Heart left ventricle (tissue), 16 donors: ENCODE results near the gene TNRC6A. TPM values are rescaled to one million over a fixed set of nuclear protein-coding genes. Genes with fewer than 3 reads are reported as not detected.

ENCODE experiments used
- ATAC-seq, 4 donors: fragments of 200-7000 bp; cut with Tn5 transposase; one replicate each; pipeline ENCODE4 v1.9.1; 2020 to 2022; ENCODE audit warnings: moderate library complexity in 4 of 4, mild to moderate bottlenecking in 3 of 4, moderate number of reproducible peaks in 1 of 4
- DNase-seq, 5 donors: peaks; one replicate each; pipeline ENCODE4 v3.0.0-alpha.2; 2020
- H3K27ac ChIP-seq, 12 donors: fragments of 200-600 bp; sonication (generic) in 4 of 12; one replicate each; pipeline versions ENCODE4 v1.5.0 to v1.8.0; 2016 to 2022; ENCODE audit warnings: mild to moderate bottlenecking in 2 of 12
- H3K27me3 ChIP-seq, 9 donors: fragments of 200-600 bp; sonication (generic) in 2 of 9; one replicate each; pipeline versions ENCODE4 v1.5.1 to v1.8.0; 2016 to 2022; ENCODE audit warnings: mild to moderate bottlenecking in 3 of 9
- H3K36me3 ChIP-seq, 9 donors: fragments of 200-600 bp; sonication (generic) in 2 of 9; one replicate each; pipeline versions ENCODE4 v1.5.0 to v1.8.0; 2018 to 2022; ENCODE audit warnings: mild to moderate bottlenecking in 2 of 9
- H3K4me1 ChIP-seq, 12 donors: fragments of 200-600 bp; sonication (generic) in 4 of 12; one replicate each; pipeline versions ENCODE4 v1.5.0 to v1.8.0; 2016 to 2022; ENCODE audit warnings: mild to moderate bottlenecking in 3 of 12
- H3K4me3 ChIP-seq, 12 donors: fragments of 200-600 bp; sonication (generic) in 4 of 12; one replicate each; pipeline versions ENCODE4 v1.5.0 to v1.8.0; 2017 to 2022; ENCODE audit warnings: mild to moderate bottlenecking in 9 of 12, moderate library complexity in 4 of 12
- H3K9me3 ChIP-seq, 12 donors: fragments of 200-600 bp; sonication (generic) in 4 of 12; one replicate each; pipeline versions ENCODE4 v1.5.0 to v1.8.0; 2016 to 2022; ENCODE audit warnings: mild to moderate bottlenecking in 1 of 12
- CTCF ChIP-seq, 12 donors: fragments of 200-600 bp; sonication (generic) in 4 of 12; IDR thresholded peaks; one replicate each; pipeline versions ENCODE4 v1.5.0 to v1.8.0; 2018 to 2022; ENCODE audit warnings: antibody characterized with exemption in 12 of 12, mild to moderate bottlenecking in 5 of 12
- POLR2A ChIP-seq, 2 donors: fragments of 450-650 bp; IDR thresholded peaks; one replicate each; pipeline ENCODE4 v1.6.1; 2017; ENCODE audit warnings: antibody characterized with exemption in 2 of 2, mild to moderate bottlenecking in 2 of 2, moderate library complexity in 2 of 2
- WGBS, 4 donors: extraction: QIAGEN DNeasy Blood & Tissue Kit in 2 of 4; methylation state at CpG; one replicate each; pipeline versions ENCODE4 v1.1.5 to v1.1.7; 2013 to 2018; 5-methylcytosine and 5-hydroxymethylcytosine counted together
- intact Hi-C, 10 donors: fragments of 100-400 bp; cut with DNase I; formaldehyde crosslinking; loops; one replicate each; pipeline versions ENCODE4 v1.11.1 to v1.14.2; 2022
- polyA plus RNA-seq, 2 donors: library from polyadenylated mRNA; stranded (reverse); fragments of 200-250 nt; gene quantifications; one replicate each; pipeline ENCODE4 v1.2.3, GENCODE V29; 2013
- total RNA-seq, 9 donors: library from RNA; depleted of rRNA in 2 of 9; stranded (reverse); fragments of >200 nt in 2 of 9; fragmentation: NEBNext Ultra II Directional in 3 of 9; extraction: Animal tissue kit (Norgen Biotek cat#: 25700) in 3 of 9; gene quantifications; one replicate each; pipeline versions ENCODE4 v1.1.0 to v1.2.4, GENCODE V29; 2016 to 2023
- donor health status: ischemic (EF 13 %, LVEDD 7.1; RV severe dilation, severe dysfunction).
- donor health status: healthy with polysubstance abuse.
- donor health status: DM: no; HTN: yes; CAD: no.
- donor health status: DM: no; HTN: no; CAD: no.
- donor health status: ischemic (EF 25% LVEDD 6.9; RV normal size, moderate dysfunction).
- donor health status: ischemic (EF 25% LVEDD 5.7; RV mildly dilated, moderate dysfunction).
- donor health status: healthy.
- donor health status: DM: yes; HTN: yes; CAD: no.
- donor health status: ischemic (EF 35%, LVEDD 5.7; RV mildly dilated, moderate dysfunction).
- donor health status: nonischemic (EF 11% LVEDD 7.7; RV severe dilation, severe dysfunction).
- donor health status: DM: yes; HTN: yes; CAD: no.
- donor health status: PGD.
- donor health status: ischemic (EF 29% LVEDD 5.4; RV normal size, mild dysfunction).
- donor health status: nonischemic (EF 23%, LVEDD 6.1; RV moderate dilation, normal function).

The TNRC6A gene
- total and polyA plus RNA-seq, 11 donors: 16.0 to 53.1 (median 35.5) TPM

GRCh38 chr16:24745391-24745790, 15.9 kb downstream of the TNRC6A start:
- H3K4me3 ChIP-seq: no peak overlapping the region
- ATAC-seq: no peak
- intact Hi-C loops: no loop called here
- H3K4me1 ChIP-seq: peaks cover 8 to 100% (median 92%) of the 10 kb centered on the region in 12 donors
- no peaks in the 10 kb centered on the region for H3K27me3 ChIP-seq
- no peak overlapping the region for H3K27ac ChIP-seq
- DNase-seq: no peak
- no peak for TF ChIP-seq CTCF (IDR thresholded peaks at IDR 0.05)
- no peak for TF ChIP-seq POLR2A (IDR thresholded peaks at IDR 0.05)
- H3K9me3 ChIP-seq: no peaks in the 10 kb centered on the region
- H3K36me3 ChIP-seq: peaks cover 0 to 11% (median 0%) of the 10 kb centered on the region in 9 donors

DNA sequence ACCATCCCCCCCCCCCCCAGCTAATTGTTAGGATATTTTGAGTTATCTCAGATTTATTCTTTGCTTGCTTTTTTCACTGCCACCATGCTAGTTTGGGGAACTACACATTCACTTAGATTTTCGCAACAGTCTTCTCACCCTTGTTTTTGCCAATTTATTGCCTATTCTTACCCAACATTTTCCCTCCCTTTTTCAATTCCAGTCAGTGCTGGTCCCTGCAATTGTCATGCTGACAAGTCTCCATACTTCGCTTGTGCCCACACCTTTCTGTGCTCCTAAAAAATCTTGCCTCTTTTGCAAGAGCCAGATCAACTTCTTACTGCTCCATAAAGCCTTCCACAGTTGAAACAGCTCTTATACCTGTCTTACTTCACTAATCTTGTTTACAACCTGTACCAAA, 16.3 kb downstream of the TNRC6A start:
- intact Hi-C loops: no loop called here
- H3K36me3 ChIP-seq: peaks cover 0 to 11% (median 1%) of the 10 kb centered on the region in 9 donors
- H3K9me3 ChIP-seq: no peaks in the 10 kb centered on the region
- H3K27ac ChIP-seq: no peak overlapping the region
- ATAC-seq: no peak
- 94 to 96% (median 96%) methylated on average over 2 of the region's 2 CpGs for WGBS, 4 donors
- DNase-seq: no peak
- no peaks in the 10 kb centered on the region for H3K27me3 ChIP-seq
- no peak for TF ChIP-seq CTCF (IDR thresholded peaks at IDR 0.05)
- no peak for TF ChIP-seq POLR2A (IDR thresholded peaks at IDR 0.05)
- H3K4me3 ChIP-seq: no peak overlapping the region
- H3K4me1 ChIP-seq: peaks cover 8 to 100% (median 90%) of the 10 kb centered on the region in 12 donors

- Histone ChIP-seq H3K36me3 (peaks cover 0 to 8% (median 2%) of the 10 kb centered on the region in 9 donors), H3K4me3 (no peak overlapping the region), H3K27ac (peak overlapping the region in 4 of 12 donors; percentile 24 to 53 (median 36)), H3K9me3 (no peaks in the 10 kb centered on the region), H3K4me1 (peaks cover 8 to 100% (median 90%) of the 10 kb centered on the region in 12 donors), H3K27me3 (no peaks in the 10 kb centered on the region)
- no peak for TF ChIP-seq CTCF (IDR thresholded peaks at IDR 0.05)
- no peak for TF ChIP-seq POLR2A (IDR thresholded peaks at IDR 0.05)
- ATAC-seq: no peak
- DNase-seq: no peak
- WGBS, 4 donors: 33 to 62% (median 46%) methylated on average over 2 of the region's 2 CpGs
- intact Hi-C loops: no loop called here
Observed at GRCh38 chr16:24747441-24747840, 18.0 kb downstream of the TNRC6A start.

DNA sequence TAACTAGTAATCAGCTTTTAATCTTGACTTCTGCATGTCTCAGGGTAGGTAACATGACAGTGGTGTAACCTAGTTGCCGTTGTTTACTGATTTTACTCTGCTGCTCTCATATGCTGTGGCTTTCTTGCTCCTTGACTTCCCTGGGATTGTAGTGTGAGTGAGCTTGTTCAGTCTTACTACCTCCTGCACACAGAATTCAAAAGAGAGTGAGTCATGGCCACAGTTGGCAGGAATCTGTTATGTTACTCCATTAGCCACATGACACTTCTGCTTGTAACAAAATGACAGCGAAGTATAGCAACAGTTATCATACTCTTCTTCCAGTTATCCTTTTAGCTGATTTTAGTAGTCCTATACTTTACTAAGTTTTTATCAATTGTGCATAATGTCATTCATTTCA, 18.8 kb downstream of the TNRC6A start:
- Histone ChIP-seq H3K9me3 (no peaks in the 10 kb centered on the region), H3K4me1 (peaks cover 8 to 100% (median 91%) of the 10 kb centered on the region in 12 donors), H3K27me3 (no peaks in the 10 kb centered on the region), H3K27ac (peak overlapping the region in 8 of 12 donors; percentile 16 to 53 (median 32)), H3K36me3 (peaks cover 0 to 8% (median 2%) of the 10 kb centered on the region in 9 donors), H3K4me3 (no peak overlapping the region)
- peak in 3 of 5 donors; percentile 26 to 56 (median 39) for DNase-seq
- 37 to 56% (median 45%) methylated on average over 2 of the region's 2 CpGs for WGBS, 4 donors
- TF ChIP-seq POLR2A (IDR thresholded peaks at IDR 0.05) (no peak), CTCF (IDR thresholded peaks at IDR 0.05) (no peak)
- intact Hi-C loops: no loop called here
- peak; percentile 70 to 95 (median 95) for ATAC-seq
